ENCODE measurements around the gene NFKBIL1.
"Not testable (repeated sequence)": the region's sequence is repeated elsewhere in the genome, so short reads cannot be mapped to it uniquely, and the experiment has no call there.

The NFKBIL1 gene

GRCh38 chr6:31541658-31542521, 5.5 kb upstream of the NFKBIL1 start, which contains the start of gene DDX39B:
Gene DDX39B, minus strand, starts transcription at chr6:31542003. Its CDS starts 1,471 bp downstream, at chr6:31540532.
- ATAC-seq (replicated peaks) (peak; percentile 73), DNase-seq (peak; percentile 86 to 90 (median 88))
- H3K9me3 Mint-ChIP-seq, result no peaks in the 10 kb centered on the region
- H3K4me3 Mint-ChIP-seq, result peak within 1 kb of the TSS; percentile 94 to 98
- no peaks in the 10 kb centered on the region for H3K27me3 Mint-ChIP-seq
- H3K36me3 Mint-ChIP-seq (ENCODE audit: insufficient read depth), result peaks cover 59% of the 10 kb centered on the region
- H3K4me1 Mint-ChIP-seq (ENCODE audit: low read depth in 2 of 2), result peaks cover 39 to 41% of the 10 kb centered on the region in 2 donors
- H3K27ac Mint-ChIP-seq, result peak within 1 kb of the TSS; percentile 99

GRCh38 chr6:31543639-31544038, 3.8 kb upstream of the NFKBIL1 start:
- no peak overlapping the region for H3K4me3 Mint-ChIP-seq
- peaks cover 41% of the 10 kb centered on the region for H3K36me3 Mint-ChIP-seq (ENCODE audit: insufficient read depth)
- H3K4me1 Mint-ChIP-seq (ENCODE audit: low read depth in 2 of 2), result peaks cover 41 to 44% of the 10 kb centered on the region in 2 donors
- ATAC-seq (replicated peaks) (no peak), DNase-seq (no peak)
- no peaks in the 10 kb centered on the region for H3K27me3 Mint-ChIP-seq
- H3K9me3 Mint-ChIP-seq, result no peaks in the 10 kb centered on the region
- H3K27ac Mint-ChIP-seq, result no peak overlapping the region

GRCh38 chr6:31544676-31545075, 2.7 kb upstream of the NFKBIL1 start:
- ATAC-seq (replicated peaks) (no peak), DNase-seq (no peak)
- no peaks in the 10 kb centered on the region for H3K9me3 Mint-ChIP-seq
- H3K36me3 Mint-ChIP-seq (ENCODE audit: insufficient read depth), result peaks cover 31% of the 10 kb centered on the region
- no peaks in the 10 kb centered on the region for H3K27me3 Mint-ChIP-seq
- no peak overlapping the region for H3K27ac Mint-ChIP-seq
- H3K4me3 Mint-ChIP-seq, result no peak overlapping the region
- H3K4me1 Mint-ChIP-seq (ENCODE audit: low read depth in 2 of 2), result peaks cover 30 to 34% of the 10 kb centered on the region in 2 donors

- H3K9me3 Mint-ChIP-seq, result no peaks in the 10 kb centered on the region
- H3K4me1 Mint-ChIP-seq (ENCODE audit: low read depth in 2 of 2), result peaks cover 24 to 28% of the 10 kb centered on the region in 2 donors
- H3K36me3 Mint-ChIP-seq (ENCODE audit: insufficient read depth), result peaks cover 25% of the 10 kb centered on the region
- DNase-seq (no peak), ATAC-seq (replicated peaks) (no peak)
- no peak overlapping the region for H3K4me3 Mint-ChIP-seq
- no peaks in the 10 kb centered on the region for H3K27me3 Mint-ChIP-seq
- no peak overlapping the region for H3K27ac Mint-ChIP-seq
These were observed 2.1 kb upstream of the NFKBIL1 start for GRCh38 chr6:31545291-31545690.

- no peaks in the 10 kb centered on the region for H3K9me3 Mint-ChIP-seq
- H3K4me1 Mint-ChIP-seq (ENCODE audit: low read depth in 2 of 2), result peaks cover 17 to 23% of the 10 kb centered on the region in 2 donors
- H3K27me3 Mint-ChIP-seq, result no peaks in the 10 kb centered on the region
- H3K27ac Mint-ChIP-seq, result peak within 1 kb of the TSS; percentile 91 to 96
- DNase-seq (peak; percentile 72 to 87 (median 77)), ATAC-seq (replicated peaks) (peak; percentile 52)
- H3K36me3 Mint-ChIP-seq (ENCODE audit: insufficient read depth), result peaks cover 15% of the 10 kb centered on the region
- H3K4me3 Mint-ChIP-seq, result peak within 1 kb of the TSS; percentile 89
These were observed 960 bp upstream of the NFKBIL1 start, which contains the start of gene ATP6V1G2 for GRCh38 chr6:31546339-31546957. Gene ATP6V1G2, minus strand, starts transcription at chr6:31546608. Its CDS starts 49 bp downstream, at chr6:31546559.

- Mint-ChIP-seq H3K4me1 (ENCODE audit: low read depth in 2 of 2) (peaks cover 16 to 24% of the 10 kb centered on the region in 2 donors), H3K27ac (peak overlapping the region; percentile 91 to 96), H3K36me3 (ENCODE audit: insufficient read depth) (peaks cover 12% of the 10 kb centered on the region), H3K27me3 (no peaks in the 10 kb centered on the region), H3K4me3 (peak overlapping the region; percentile 89), H3K9me3 (no peaks in the 10 kb centered on the region)
- DNase-seq, result no peak
- ATAC-seq (replicated peaks), result no peak
These were observed 527 bp downstream of the NFKBIL1 start for GRCh38 chr6:31547727-31548543.

GRCh38 chr6:31548544-31548873, 1.1 kb downstream of the NFKBIL1 start:
- no peaks in the 10 kb centered on the region for H3K27me3 Mint-ChIP-seq
- H3K27ac Mint-ChIP-seq, result peak overlapping the region in 1 of 2 donors; percentile 96
- DNase-seq (no peak), ATAC-seq (replicated peaks) (no peak)
- H3K4me1 Mint-ChIP-seq (ENCODE audit: low read depth in 2 of 2), result peaks cover 16 to 24% of the 10 kb centered on the region in 2 donors
- peak overlapping the region; percentile 89 for H3K4me3 Mint-ChIP-seq
- no peaks in the 10 kb centered on the region for H3K9me3 Mint-ChIP-seq
- peaks cover 13% of the 10 kb centered on the region for H3K36me3 Mint-ChIP-seq (ENCODE audit: insufficient read depth)

- H3K9me3 Mint-ChIP-seq, H3K4me3 Mint-ChIP-seq, H3K27me3 Mint-ChIP-seq, H3K27ac Mint-ChIP-seq: not testable (repeated sequence)
- ATAC-seq (replicated peaks), result peak; percentile 12
- peaks cover 19 to 28% of the 10 kb centered on the region in 2 donors for H3K4me1 Mint-ChIP-seq (ENCODE audit: low read depth in 2 of 2)
- H3K36me3 Mint-ChIP-seq (ENCODE audit: insufficient read depth), result peaks cover 16% of the 10 kb centered on the region
- DNase-seq, result peak; percentile 57 to 65 (median 58)
These were observed 4.0 kb downstream of the NFKBIL1 start for GRCh38 chr6:31551371-31551770.

- H3K4me3 Mint-ChIP-seq, result peak overlapping the region; percentile 8 to 54
- H3K27ac Mint-ChIP-seq, result peak overlapping the region in 1 of 2 donors; percentile 69
These were observed 8.9 kb downstream of the NFKBIL1 start for GRCh38 chr6:31556307-31556706.

GRCh38 chr6:31557443-31558317, 10.3 kb downstream of the NFKBIL1 start:
- Mint-ChIP-seq H3K36me3 (ENCODE audit: insufficient read depth) (peaks cover 35% of the 10 kb centered on the region), H3K4me3 (peak overlapping the region; percentile 86 to 95), H3K9me3 (no peaks in the 10 kb centered on the region), H3K27me3 (no peaks in the 10 kb centered on the region), H3K4me1 (ENCODE audit: low read depth in 2 of 2) (peaks cover 46 to 51% of the 10 kb centered on the region in 2 donors), H3K27ac (peak overlapping the region; percentile 95 to 98)
- DNase-seq (no peak), ATAC-seq (replicated peaks) (no peak)

More at GRCh38 chr6:31556307-31556706, 8.9 kb downstream of the NFKBIL1 start:
- H3K36me3 Mint-ChIP-seq (ENCODE audit: insufficient read depth), result peaks cover 38% of the 10 kb centered on the region
- no peaks in the 10 kb centered on the region for H3K27me3 Mint-ChIP-seq
- peaks cover 41 to 47% of the 10 kb centered on the region in 2 donors for H3K4me1 Mint-ChIP-seq (ENCODE audit: low read depth in 2 of 2)
- ATAC-seq (replicated peaks) (peak; percentile 45), DNase-seq (no peak)
- H3K9me3 Mint-ChIP-seq, result no peaks in the 10 kb centered on the region

GRCh38 chr6:31558318-31558625, 10.9 kb downstream of the NFKBIL1 start:
- Mint-ChIP-seq H3K27me3 (no peaks in the 10 kb centered on the region), H3K27ac (peak overlapping the region; percentile 95 to 98), H3K4me1 (ENCODE audit: low read depth in 2 of 2) (peaks cover 46 to 56% of the 10 kb centered on the region in 2 donors), H3K4me3 (peak overlapping the region; percentile 86 to 95), H3K9me3 (no peaks in the 10 kb centered on the region), H3K36me3 (ENCODE audit: insufficient read depth) (peaks cover 36% of the 10 kb centered on the region)
- DNase-seq (no peak), ATAC-seq (replicated peaks) (no peak)

- DNase-seq (peak; percentile 57 to 70 (median 62)), ATAC-seq (replicated peaks) (peak; percentile 78)
- Mint-ChIP-seq H3K4me1 (ENCODE audit: low read depth in 2 of 2) (peaks cover 48 to 59% of the 10 kb centered on the region in 2 donors), H3K9me3 (no peaks in the 10 kb centered on the region), H3K4me3 (peak overlapping the region; percentile 86 to 95), H3K36me3 (ENCODE audit: insufficient read depth) (peaks cover 42% of the 10 kb centered on the region), H3K27ac (peak overlapping the region; percentile 95 to 98), H3K27me3 (no peaks in the 10 kb centered on the region)
These were observed 11.5 kb downstream of the NFKBIL1 start for GRCh38 chr6:31558631-31559500.

All from effector memory CD8-positive, alpha-beta T cell (primary cell).